HUES48 (cell line): ENCODE measurements around the gene NOXRED1.

ENCODE experiments used
- H3K27ac ChIP-seq: one replicate; pipeline ENCODE4 v1.7.0; 2013; ENCODE audit warnings: low read depth, low read length, inconsistent platforms
- H3K27me3 ChIP-seq: 2 replicates; pipeline ENCODE4 v1.6.1; 2013; ENCODE audit warnings: mild to moderate bottlenecking, low read length; ENCODE audit not compliant: control insufficient read depth, insufficient read depth
- H3K36me3 ChIP-seq: 2 replicates; pipeline ENCODE4 v1.6.1; 2013; ENCODE audit warnings: low read length; ENCODE audit not compliant: control insufficient read depth, insufficient read depth
- H3K4me1 ChIP-seq: 2 replicates; pipeline ENCODE4 v1.6.1; 2013; ENCODE audit warnings: mild to moderate bottlenecking, low read length; ENCODE audit not compliant: control insufficient read depth, insufficient read depth
- H3K4me3 ChIP-seq: 2 replicates; pipeline ENCODE4 v1.5.1; 2013; ENCODE audit warnings: mild to moderate bottlenecking, low read depth, low read length
- H3K9ac ChIP-seq: 2 replicates; pipeline ENCODE4 v1.6.1; 2013; ENCODE audit warnings: mild to moderate bottlenecking, low read depth, low read length, moderate library complexity
- H3K9me3 ChIP-seq: 2 replicates; pipeline ENCODE4 v1.6.1; 2013; ENCODE audit warnings: low read length; ENCODE audit not compliant: control insufficient read depth, insufficient read depth

NOXRED1 gene

DNA sequence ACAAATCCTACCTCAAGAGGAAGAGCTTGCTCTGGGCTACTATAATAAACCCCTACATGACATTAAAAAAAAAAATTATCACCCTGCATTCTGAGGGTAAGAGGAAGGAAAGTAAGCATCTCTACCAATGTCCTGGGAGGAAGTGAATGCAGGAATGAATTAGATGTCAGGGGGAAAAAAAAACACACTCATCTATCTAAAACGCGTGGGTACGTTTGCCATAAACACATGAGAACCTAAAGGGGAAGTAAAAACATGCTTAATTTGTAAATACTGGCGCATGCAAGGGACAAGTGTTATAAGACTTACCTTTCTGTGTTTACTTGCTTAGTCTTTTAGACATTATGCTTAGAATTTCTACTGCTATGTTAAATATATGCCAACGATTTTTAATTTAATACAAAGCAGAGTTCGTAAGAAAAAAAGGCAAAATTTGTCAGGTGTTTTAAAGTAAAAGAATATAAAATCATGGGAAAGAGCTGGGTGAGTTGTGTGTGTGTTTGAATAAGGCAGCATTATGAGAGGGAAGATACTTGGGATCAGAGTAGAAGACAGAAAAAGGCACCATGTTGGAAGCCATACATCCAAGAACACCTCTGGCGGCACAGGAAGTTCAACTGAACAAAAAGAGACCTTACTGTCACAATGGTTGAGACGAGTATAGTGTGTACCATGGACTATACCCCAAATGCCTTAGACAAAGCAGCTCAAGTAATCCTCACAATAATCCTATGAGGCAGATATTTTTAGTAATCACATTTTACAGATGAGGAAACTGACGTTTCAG is 48.0 kb downstream of the NOXRED1 start:
- Histone ChIP-seq H3K4me1 (peaks cover 14% of the 10 kb centered on the region), H3K36me3 (no peaks in the 10 kb centered on the region), H3K9ac (no peak overlapping the region), H3K9me3 (no peaks in the 10 kb centered on the region), H3K27ac (no peak overlapping the region), H3K4me3 (no peak overlapping the region), H3K27me3 (0 out of 2 replicates have a peak, but pooled peaks cover 4% of the 10 kb centered on the region)

GRCh38 chr14:77372304-77372841 is 51.0 kb downstream of the NOXRED1 start:
- H3K9ac ChIP-seq = no peak overlapping the region
- H3K27me3 ChIP-seq = no peaks in the 10 kb centered on the region
- peaks cover 14% of the 10 kb centered on the region for H3K4me1 ChIP-seq
- H3K27ac ChIP-seq = no peak overlapping the region
- H3K4me3 ChIP-seq = no peak overlapping the region
- no peaks in the 10 kb centered on the region for H3K9me3 ChIP-seq
- no peaks in the 10 kb centered on the region for H3K36me3 ChIP-seq

DNA sequence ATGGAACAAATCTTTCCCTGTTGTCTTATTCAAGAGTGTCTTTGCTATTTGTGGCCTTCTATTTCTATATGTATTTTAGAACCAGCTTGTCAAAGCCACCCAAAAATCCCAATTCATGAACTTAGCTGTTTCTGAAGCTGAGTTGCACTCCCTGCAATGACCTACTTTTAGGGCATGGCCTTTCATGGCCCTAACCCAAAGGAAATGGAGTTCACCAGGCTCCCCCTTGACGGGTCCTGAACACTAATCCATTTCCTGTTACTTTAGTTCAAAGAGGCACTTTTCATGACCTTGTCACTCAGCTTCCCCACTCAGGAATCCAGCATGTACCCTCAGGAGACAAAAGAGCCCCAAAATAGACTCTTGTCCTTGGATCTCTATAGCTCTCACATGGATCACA is 54.0 kb downstream of the NOXRED1 start:
- H3K9me3 ChIP-seq = no peaks in the 10 kb centered on the region
- peaks cover 8% of the 10 kb centered on the region; the same call in 1 of the 2 replicates for H3K4me1 ChIP-seq
- no peaks in the 10 kb centered on the region for H3K27me3 ChIP-seq
- H3K27ac ChIP-seq = no peak overlapping the region
- no peak overlapping the region for H3K4me3 ChIP-seq
- no peak overlapping the region for H3K9ac ChIP-seq
- H3K36me3 ChIP-seq = no peaks in the 10 kb centered on the region

DNA sequence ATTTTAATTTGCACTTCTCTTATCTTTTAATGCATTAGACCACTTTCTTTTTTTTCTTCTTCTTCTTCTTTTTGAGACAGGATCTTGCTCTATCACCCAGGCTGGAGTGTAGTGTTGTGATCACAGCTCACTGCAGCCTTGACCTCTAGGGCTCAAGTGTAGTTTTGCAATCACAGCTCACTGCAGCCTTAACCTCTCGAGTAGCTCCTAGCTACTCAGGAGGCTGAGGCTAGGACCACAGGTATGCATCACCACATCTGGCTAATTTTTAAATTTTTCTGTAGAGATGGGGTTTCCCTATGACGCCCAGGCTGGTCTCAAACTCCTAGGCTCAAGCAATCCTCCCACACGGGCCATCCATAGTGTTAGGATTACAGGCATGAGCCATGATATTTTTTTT is 59.2 kb downstream of the NOXRED1 start:
- H3K36me3 ChIP-seq = no peaks in the 10 kb centered on the region
- H3K9ac ChIP-seq = no peak overlapping the region
- H3K9me3 ChIP-seq = no peaks in the 10 kb centered on the region
- H3K4me1 ChIP-seq = no peaks in the 10 kb centered on the region
- H3K27ac ChIP-seq = no peak overlapping the region
- no peak overlapping the region for H3K4me3 ChIP-seq
- no peaks in the 10 kb centered on the region for H3K27me3 ChIP-seq

GRCh38 chr14:77359626-77360025 is 63.7 kb downstream of the NOXRED1 start:
- no peaks in the 10 kb centered on the region for H3K27me3 ChIP-seq
- no peaks in the 10 kb centered on the region for H3K9me3 ChIP-seq
- no peaks in the 10 kb centered on the region for H3K36me3 ChIP-seq
- H3K27ac ChIP-seq = no peak overlapping the region
- H3K4me1 ChIP-seq = no peaks in the 10 kb centered on the region
- no peak overlapping the region for H3K9ac ChIP-seq
- H3K4me3 ChIP-seq = no peak overlapping the region

GRCh38 chr14:77356899-77357298 is 66.4 kb downstream of the NOXRED1 start:
- H3K27me3 ChIP-seq = no peaks in the 10 kb centered on the region
- no peak overlapping the region for H3K4me3 ChIP-seq
- H3K9ac ChIP-seq = no peak overlapping the region
- H3K36me3 ChIP-seq = no peaks in the 10 kb centered on the region
- H3K4me1 ChIP-seq = no peaks in the 10 kb centered on the region
- no peaks in the 10 kb centered on the region for H3K9me3 ChIP-seq
- no peak overlapping the region for H3K27ac ChIP-seq

DNA sequence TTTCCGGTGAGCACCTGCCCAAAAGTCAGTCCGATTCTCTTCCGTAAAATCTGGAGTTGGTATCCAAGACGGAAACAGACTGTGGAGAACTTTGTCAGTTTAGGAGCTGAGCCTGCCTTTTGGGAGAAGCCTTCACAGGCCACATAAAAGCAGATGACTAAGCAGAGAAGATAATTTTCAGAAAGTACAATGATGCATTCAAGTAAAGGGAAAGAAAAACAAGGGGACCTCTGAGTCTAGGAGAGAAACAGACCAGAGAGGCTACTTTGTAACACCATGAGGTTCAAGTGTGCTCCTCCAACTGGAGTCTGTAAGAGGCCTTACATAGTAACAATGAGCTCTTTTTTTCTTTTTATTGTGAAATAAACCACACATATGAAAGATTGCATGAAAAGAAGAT is 67.5 kb downstream of the NOXRED1 start:
- no peak overlapping the region for H3K4me3 ChIP-seq
- H3K27ac ChIP-seq = no peak overlapping the region
- H3K27me3 ChIP-seq = no peaks in the 10 kb centered on the region
- no peak overlapping the region for H3K9ac ChIP-seq
- H3K36me3 ChIP-seq = no peaks in the 10 kb centered on the region
- no peaks in the 10 kb centered on the region for H3K4me1 ChIP-seq
- H3K9me3 ChIP-seq = no peaks in the 10 kb centered on the region

- Histone ChIP-seq H3K4me1 (no peaks in the 10 kb centered on the region), H3K36me3 (peaks cover 4% of the 10 kb centered on the region; the same call in 1 of the 2 replicates), H3K9me3 (no peaks in the 10 kb centered on the region), H3K27ac (no peak overlapping the region), H3K4me3 (no peak overlapping the region), H3K9ac (no peak overlapping the region), H3K27me3 (no peaks in the 10 kb centered on the region)
Observed at GRCh38 chr14:77353469-77354141, 69.7 kb downstream of the NOXRED1 start.

GRCh38 chr14:77347751-77348150 is 75.6 kb downstream of the NOXRED1 start:
- Histone ChIP-seq H3K27me3 (no peaks in the 10 kb centered on the region), H3K4me1 (peaks cover 12% of the 10 kb centered on the region), H3K9me3 (no peaks in the 10 kb centered on the region), H3K36me3 (peaks cover 4% of the 10 kb centered on the region; the same call in 1 of the 2 replicates), H3K27ac (no peak overlapping the region), H3K9ac (no peak overlapping the region), H3K4me3 (no peak overlapping the region)

DNA sequence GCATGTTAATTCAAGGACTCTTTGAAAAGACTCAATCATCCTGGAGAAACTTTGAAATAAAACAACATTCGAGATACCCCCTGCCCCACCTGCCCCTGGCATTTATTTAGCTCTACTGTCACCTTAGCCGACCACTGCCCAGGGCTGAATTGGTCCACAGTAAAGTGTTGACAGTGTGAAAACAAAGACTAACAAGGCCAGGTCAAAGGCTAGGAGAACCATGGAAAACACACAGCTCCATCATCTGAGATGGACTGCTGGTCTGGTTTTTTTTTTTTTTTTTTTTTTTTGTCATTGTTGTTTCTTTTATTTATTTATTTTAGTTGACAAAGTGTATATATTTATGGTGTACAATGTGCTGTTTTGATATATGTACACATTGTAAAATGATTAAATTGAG is 76.8 kb downstream of the NOXRED1 start:
- Histone ChIP-seq H3K9me3 (no peaks in the 10 kb centered on the region), H3K9ac (no peak overlapping the region), H3K27ac (no peak overlapping the region), H3K36me3 (peaks cover 9% of the 10 kb centered on the region; the same call in 1 of the 2 replicates), H3K4me3 (no peak overlapping the region), H3K4me1 (peaks cover 17% of the 10 kb centered on the region), H3K27me3 (no peaks in the 10 kb centered on the region)

DNA sequence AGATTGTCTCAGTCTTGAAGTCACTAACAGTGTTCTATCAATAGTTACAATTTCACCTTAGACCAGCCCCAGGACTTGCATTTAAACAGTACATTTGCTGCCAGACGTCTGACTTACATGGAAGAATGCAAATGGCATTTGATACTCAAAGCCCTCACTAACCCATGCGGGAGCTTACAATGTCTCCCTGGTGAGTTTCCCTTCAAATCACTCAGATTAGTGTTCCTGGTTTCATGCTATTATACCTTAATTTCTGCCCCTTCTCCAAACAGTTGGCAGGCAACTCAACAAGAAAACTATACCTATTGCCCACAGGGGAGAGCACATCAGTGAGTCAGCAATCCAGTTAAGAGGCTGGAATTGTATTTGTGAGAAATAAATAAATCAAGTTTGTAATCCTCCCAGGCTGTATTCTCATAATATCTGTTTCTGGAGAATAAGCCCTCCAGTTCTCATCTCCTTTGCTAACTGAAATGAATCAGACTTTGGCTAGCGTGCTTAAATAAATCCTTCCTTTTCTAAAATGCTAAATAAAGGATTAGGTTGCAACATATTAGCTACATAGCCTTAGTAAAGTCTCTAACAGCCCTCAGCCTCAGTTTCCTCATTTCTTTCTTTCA is 78.8 kb downstream of the NOXRED1 start:
- Histone ChIP-seq H3K27ac (no peak overlapping the region), H3K36me3 (peaks cover 6% of the 10 kb centered on the region; the same call in 1 of the 2 replicates), H3K27me3 (no peaks in the 10 kb centered on the region), H3K4me1 (peaks cover 31% of the 10 kb centered on the region), H3K9me3 (no peaks in the 10 kb centered on the region), H3K4me3 (no peak overlapping the region), H3K9ac (no peak overlapping the region)
